Endothelial cell of umbilical vein (primary cell): ENCODE measurements around the gene DCAF17. TPM values are rescaled to one million over a fixed set of nuclear protein-coding genes. Genes with fewer than 3 reads are reported as not detected.

Experiments
- BruUV-seq: library from RNA; stranded (reverse); fragments of 400-500 nt; replicated peaks from 2 replicates; lab custom pipeline; 2021; lab: Mats Ljungman, UMichigan
- CTCF ChIA-PET: fragments of 300-600, 350-600 bp; sonication (Branson Sonifier 250); formaldehyde crosslinking; loops from one replicate; lab custom pipeline; 2021; ENCODE audit warnings: antibody characterized with exemption, inconsistent platforms; lab: Charles Lee
- POLR2A ChIA-PET: fragments of 300-600, 350-600 bp; sonication (Branson Sonifier 250); formaldehyde crosslinking; loops from one replicate; lab custom pipeline; 2021; ENCODE audit warnings: antibody characterized with exemption, inconsistent platforms; lab: Charles Lee
- DNase-seq: peaks from one replicate; pipeline ENCODE4 v3.0.0-alpha.2; 2011; ENCODE audit warnings: low read depth, low spot score
- FAIRE-seq: peaks from 2 replicates; lab custom pipeline; 2011; peaks lifted over from hg19 to GRCh38; lab: Jason Lieb, UNC
- H2AFZ ChIP-seq: 2 replicates; pipeline ENCODE4 v1.6.0; 2012; ENCODE audit warnings: low read depth, low read length, control low read depth, inconsistent platforms
- H3K27ac ChIP-seq: 2 replicates; pipeline ENCODE4 v1.5.1; 2011; ENCODE audit warnings: low read depth, mild to moderate bottlenecking, control low read depth, low read length, moderate library complexity; ENCODE audit not compliant: insufficient read depth
- H3K27me3 ChIP-seq, 2 experiments: 2 replicates each; pipeline versions ENCODE4 v1.6.0 to v1.6.1; 2011; ENCODE audit warnings: low read length in 2 of 2, mixed read lengths in 1 of 2; ENCODE audit not compliant: control insufficient read depth in 2 of 2, insufficient read depth in 2 of 2
- H3K36me3 ChIP-seq, 2 experiments: 2 replicates in 1 of 2; 3 replicates in 1 of 2; pipeline ENCODE4 v1.5.1; 2011; ENCODE audit warnings: low read length in 2 of 2, mild to moderate bottlenecking in 1 of 2, moderate library complexity in 1 of 2; ENCODE audit not compliant: control insufficient read depth in 2 of 2, insufficient read depth in 2 of 2; ENCODE audit errors: extremely low read depth in 1 of 2
- H3K4me1 ChIP-seq: 3 replicates; pipeline ENCODE4 v1.5.1; 2011; ENCODE audit warnings: mild to moderate bottlenecking, low read length; ENCODE audit not compliant: control insufficient read depth, insufficient read depth; ENCODE audit errors: extremely low read depth
- H3K4me2 ChIP-seq: 2 replicates; pipeline ENCODE4 v1.6.1; 2011; ENCODE audit warnings: low read length, control low read depth, mixed read lengths; ENCODE audit not compliant: insufficient read depth
- H3K4me3 ChIP-seq, 3 experiments: fragments of 200-600 bp in 1 of 3; sonication (generic), shearing (Covaris generic) in 1 of 3; replicated peaks in 1 of 3; 2 replicates each; pipeline ENCODE4 v1.5.1; 2011 to 2016; ENCODE audit warnings: control low read depth in 3 of 3, low read length in 3 of 3, mild to moderate bottlenecking in 2 of 3, inconsistent platforms in 1 of 3, low read depth in 1 of 3, moderate library complexity in 1 of 3; ENCODE audit not compliant: insufficient read depth in 1 of 3
- H3K79me2 ChIP-seq: 2 replicates; pipeline ENCODE4 v1.6.0; 2012; ENCODE audit warnings: low read length, inconsistent platforms; ENCODE audit not compliant: control insufficient read depth, insufficient read depth
- H3K9ac ChIP-seq: replicated peaks from 2 replicates; pipeline ENCODE3; 2011; ENCODE audit warnings: low read length, control low read depth; ENCODE audit not compliant: insufficient read depth; ENCODE audit errors: extremely low read depth
- H3K9me1 ChIP-seq: replicated peaks from 3 replicates; pipeline ENCODE4 v1.6.0; 2011; ENCODE audit warnings: mild to moderate bottlenecking, low read length; ENCODE audit not compliant: control insufficient read depth, insufficient read depth; ENCODE audit errors: extremely low read depth
- H3K9me3 ChIP-seq: replicated peaks from 2 replicates; pipeline ENCODE4 v1.5.1; 2012; ENCODE audit warnings: low read length, inconsistent platforms; ENCODE audit not compliant: control insufficient read depth, insufficient read depth
- H4K20me1 ChIP-seq: replicated peaks from 2 replicates; pipeline ENCODE3; 2011; ENCODE audit warnings: mild to moderate bottlenecking, low read length; ENCODE audit not compliant: control insufficient read depth, insufficient read depth; ENCODE audit errors: extremely low read depth
- CTCF ChIP-seq, 2 donors: IDR thresholded peaks; 1 replicate in 1 of 2; 2 replicates in 1 of 2; pipeline ENCODE4 v1.5.1; 2011; ENCODE audit warnings: low read length in 2 of 2, mild to moderate bottlenecking in 2 of 2, moderate library complexity in 2 of 2, control low read depth in 1 of 2, inconsistent platforms in 1 of 2, low read depth in 1 of 2; ENCODE audit not compliant: insufficient read depth in 1 of 2; ENCODE audit errors: extremely low read depth in 1 of 2
- EZH2 ChIP-seq: IDR thresholded peaks from 2 replicates; pipeline ENCODE4 v1.6.1; 2012; ENCODE audit warnings: borderline replicate concordance, low read depth, mild to moderate bottlenecking, moderate library complexity, low read length, inconsistent platforms; ENCODE audit not compliant: severe bottlenecking
- FOS ChIP-seq: IDR thresholded peaks from 2 replicates; pipeline ENCODE4 v1.6.1; 2011; ENCODE audit warnings: mild to moderate bottlenecking, low read length, moderate library complexity, borderline replicate concordance; ENCODE audit not compliant: insufficient read depth
- GATA2 ChIP-seq: IDR thresholded peaks from 2 replicates; pipeline ENCODE4 v1.7.0; 2011; ENCODE audit warnings: low read depth, mild to moderate bottlenecking, moderate library complexity, mixed read lengths, low read length; ENCODE audit not compliant: insufficient read length, insufficient read depth
- JUN ChIP-seq: IDR thresholded peaks from 2 replicates; pipeline ENCODE4 v1.6.1; 2011; ENCODE audit warnings: borderline replicate concordance, low read depth; ENCODE audit not compliant: insufficient read length, insufficient read depth
- MAX ChIP-seq: IDR thresholded peaks from 2 replicates; pipeline ENCODE4 v1.6.1; 2011; ENCODE audit not compliant: insufficient read depth, insufficient read length
- MYC ChIP-seq: IDR thresholded peaks from one replicate; pipeline ENCODE4 v1.6.1; 2011; ENCODE audit warnings: mild to moderate bottlenecking, low read depth, low read length
- POLR2A ChIP-seq: IDR thresholded peaks from 2 replicates; pipeline ENCODE4 v1.6.1; 2012; ENCODE audit warnings: low read depth, mild to moderate bottlenecking, control low read depth, low read length
- POLR2AphosphoS5 ChIP-seq: IDR thresholded peaks from 2 replicates; pipeline ENCODE4 v1.6.1; 2012; ENCODE audit warnings: low read depth, mild to moderate bottlenecking, control low read depth, low read length, moderate library complexity; ENCODE audit not compliant: insufficient read depth
- dilution Hi-C: fragments of 300-500 bp; cut with MboI; formaldehyde crosslinking; loops from one replicate; pipeline ENCODE4 v1.15.0; 2019; ENCODE audit warnings: low sequenced_read_pairs; ENCODE audit not compliant: extremely low pct_ligation_motif_present
- intact Hi-C: fragments of 100-400 bp; cut with micrococcal nuclease; formaldehyde crosslinking; loops from one replicate; pipeline ENCODE4 v1.10.0; 2022
- polyA plus RNA-seq, 4 experiments: library from polyadenylated mRNA; depleted of rRNA in 3 of 4; stranded (reverse) in 3 of 4; unstranded in 1 of 4; fragments of >200 nt; gene quantifications; 2 replicates each; pipeline versions ENCODE4 v1.2.1 to v1.2.3, GENCODE V29; 2011 to 2012; ENCODE audit warnings: missing spikeins in 1 of 4
- total RNA-seq: library from RNA; stranded (reverse); gene quantifications from 2 replicates; pipeline ENCODE4 v1.2.3, GENCODE V29; 2021

DCAF17 gene
- total and polyA plus RNA-seq, 2 donors (not counting 3 experiments of a cell fraction or from before 2014, with no cell fraction given): 4.6 to 14.9 TPM

- peaks cover 2 to 3% of the 10 kb centered on the region in 2 experiments for H3K36me3 ChIP-seq
- FAIRE-seq (no peak), DNase-seq (no peak)
- no TSS peak for BruUV-seq
- dilution Hi-C loops (no loop called here), intact Hi-C loops (no loop called here)
- no peak overlapping the region for H2AFZ ChIP-seq
- no peaks in the 10 kb centered on the region for H3K4me1 ChIP-seq
- no peaks in the 10 kb centered on the region for H3K79me2 ChIP-seq
- ChIA-PET POLR2A (no interaction called here), CTCF (no interaction called here)
- H3K27ac ChIP-seq: no peak overlapping the region
- no peaks in the 10 kb centered on the region for H3K9me1 ChIP-seq
- H3K27me3 ChIP-seq: no peaks in the 10 kb centered on the region
- H3K4me3 ChIP-seq: no peak overlapping the region
- no peaks in the 10 kb centered on the region for H3K9me3 ChIP-seq
- H3K4me2 ChIP-seq: no peak overlapping the region
- H3K9ac ChIP-seq: no peak overlapping the region
- TF ChIP-seq POLR2AphosphoS5: no peak
- TF ChIP-seq EZH2: no peak
- TF ChIP-seq CTCF (IDR thresholded peaks at IDR 0.05; ENCODE audit: extremely low read depth in 1 of 2, insufficient read depth in 1 of 2, low read depth in 1 of 2, low read length in 2 of 2): no peak
- no peak for TF ChIP-seq POLR2A
- TF ChIP-seq MAX: no peak
- TF ChIP-seq GATA2: no peak
- no peak for TF ChIP-seq FOS
- no peak for TF ChIP-seq JUN
- TF ChIP-seq MYC: no peak
- no peaks in the 10 kb centered on the region for H4K20me1 ChIP-seq
Measured at GRCh38 chr2:171452773-171453172, 18.7 kb downstream of the DCAF17 start.
